Measurements from ENCODE around the gene DCAF15. TPM values are rescaled to one million over a fixed set of nuclear protein-coding genes. Genes with fewer than 3 reads are reported as not detected.

Gene DCAF15
- total and polyA plus RNA-seq, 2 experiments from 2014 or later: 39.5 to 81.3 TPM

GRCh38 chr19:13926010-13926409 lies 26.3 kb upstream of the DCAF15 start:
- peaks cover 3% of the 10 kb centered on the region; the same call in 2 of the 3 replicates for H3K9me3 Mint-ChIP-seq
- H3K4me3 Mint-ChIP-seq: no peak overlapping the region

More at GRCh38 chr19:13926010-13926409, 26.3 kb upstream of the DCAF15 start:
- DNase-seq (ENCODE audit: low spot score): no peak
- H3K27ac ChIP-seq (ENCODE audit: low read depth): no peak overlapping the region
- H3K9me2 ChIP-seq (ENCODE audit: insufficient read depth): no peaks in the 10 kb centered on the region
- Mint-ChIP-seq H3K27me3 (ENCODE audit: insufficient read depth, low read depth, poor library complexity) (peaks cover 5% of the 10 kb centered on the region), H3K4me1 (no peaks in the 10 kb centered on the region; the same call in 2 of the 3 replicates), H3K36me3 (ENCODE audit: low read depth) (peaks cover 53% of the 10 kb centered on the region), H3K27ac (no peak overlapping the region)
- H3K27me3 ChIP-seq (ENCODE audit: insufficient read depth): no peaks in the 10 kb centered on the region
- H2AFZ ChIP-seq: no peak overlapping the region
- peaks cover 12% of the 10 kb centered on the region; the same call in 1 of the 2 replicates for H3K36me3 ChIP-seq (ENCODE audit: insufficient read depth)
- H3K79me2 ChIP-seq (replicated peaks; ENCODE audit: insufficient read depth): no peaks in the 10 kb centered on the region
- no peak overlapping the region for H3K4me2 ChIP-seq
- H3F3A ChIP-seq (replicated peaks; ENCODE audit: low read depth): no peaks in the 10 kb centered on the region
- TF ChIP-seq ETS1 (IDR thresholded peaks at IDR 0.05) (no peak), CREB1 (CRISPR knock-in tag; IDR thresholded peaks at IDR 0.05; ENCODE audit: low read depth) (no peak), POLR2AphosphoS5 (IDR thresholded peaks at IDR 0.05; ENCODE audit: low read depth) (no peak), ZNF462 (CRISPR knock-in tag; IDR thresholded peaks at IDR 0.05) (no peak)
- no peak for ATAC-seq
- H3K4me1 ChIP-seq (ENCODE audit: insufficient read depth): no peaks in the 10 kb centered on the region
- H3K4me3 ChIP-seq: no peak overlapping the region
- peaks cover 4% of the 10 kb centered on the region for H4K20me1 ChIP-seq (replicated peaks; ENCODE audit: insufficient read depth)

Data from GM23338 (cell line).